ENCODE measurements around the gene CYYR1. TPM values are rescaled to one million over a fixed set of nuclear protein-coding genes. Genes with fewer than 3 reads are reported as not detected.

Gene CYYR1
- total RNA-seq, 1 donor from 2014 or later, result 6.4 TPM

DNA sequence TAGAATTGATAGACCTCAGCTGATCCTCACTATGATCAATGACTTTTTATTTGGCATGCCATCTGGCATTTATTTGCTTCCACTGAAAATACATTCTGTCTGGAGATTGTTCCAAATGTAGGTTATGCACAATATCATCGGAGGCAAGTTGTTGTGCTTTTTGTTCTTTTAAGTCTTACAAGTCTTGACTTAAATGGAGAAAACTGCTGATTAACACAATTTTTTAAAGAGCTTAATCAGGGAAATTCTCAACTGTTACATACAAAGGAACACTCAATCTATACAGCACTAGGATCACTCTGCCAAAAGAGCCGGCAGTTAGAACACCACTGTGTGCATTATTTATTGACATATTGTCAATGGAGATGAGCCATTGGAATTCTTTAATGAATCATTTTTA, 19.2 kb downstream of the CYYR1 start:
- H3K27me3 ChIP-seq (ENCODE audit: control insufficient read depth, insufficient read depth, low read length), result no peaks in the 10 kb centered on the region
- no peak for DNase-seq (ENCODE audit: low read depth)
- H3K36me3 ChIP-seq (ENCODE audit: control insufficient read depth, insufficient read depth, low read length), result no peaks in the 10 kb centered on the region
- no peak overlapping the region for H3K4me3 ChIP-seq (ENCODE audit: low read depth, low read length)
- TF ChIP-seq, protein P1, sequence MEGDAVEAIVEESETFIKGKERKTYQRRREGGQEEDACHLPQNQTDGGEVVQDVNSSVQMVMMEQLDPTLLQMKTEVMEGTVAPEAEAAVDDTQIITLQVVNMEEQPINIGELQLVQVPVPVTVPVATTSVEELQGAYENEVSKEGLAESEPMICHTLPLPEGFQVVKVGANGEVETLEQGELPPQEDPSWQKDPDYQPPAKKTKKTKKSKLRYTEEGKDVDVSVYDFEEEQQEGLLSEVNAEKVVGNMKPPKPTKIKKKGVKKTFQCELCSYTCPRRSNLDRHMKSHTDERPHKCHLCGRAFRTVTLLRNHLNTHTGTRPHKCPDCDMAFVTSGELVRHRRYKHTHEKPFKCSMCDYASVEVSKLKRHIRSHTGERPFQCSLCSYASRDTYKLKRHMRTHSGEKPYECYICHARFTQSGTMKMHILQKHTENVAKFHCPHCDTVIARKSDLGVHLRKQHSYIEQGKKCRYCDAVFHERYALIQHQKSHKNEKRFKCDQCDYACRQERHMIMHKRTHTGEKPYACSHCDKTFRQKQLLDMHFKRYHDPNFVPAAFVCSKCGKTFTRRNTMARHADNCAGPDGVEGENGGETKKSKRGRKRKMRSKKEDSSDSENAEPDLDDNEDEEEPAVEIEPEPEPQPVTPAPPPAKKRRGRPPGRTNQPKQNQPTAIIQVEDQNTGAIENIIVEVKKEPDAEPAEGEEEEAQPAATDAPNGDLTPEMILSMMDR (IDR thresholded peaks at IDR 0.05; ENCODE audit: insufficient read depth, low read length, poor library complexity, severe bottlenecking), result no peak

DNA sequence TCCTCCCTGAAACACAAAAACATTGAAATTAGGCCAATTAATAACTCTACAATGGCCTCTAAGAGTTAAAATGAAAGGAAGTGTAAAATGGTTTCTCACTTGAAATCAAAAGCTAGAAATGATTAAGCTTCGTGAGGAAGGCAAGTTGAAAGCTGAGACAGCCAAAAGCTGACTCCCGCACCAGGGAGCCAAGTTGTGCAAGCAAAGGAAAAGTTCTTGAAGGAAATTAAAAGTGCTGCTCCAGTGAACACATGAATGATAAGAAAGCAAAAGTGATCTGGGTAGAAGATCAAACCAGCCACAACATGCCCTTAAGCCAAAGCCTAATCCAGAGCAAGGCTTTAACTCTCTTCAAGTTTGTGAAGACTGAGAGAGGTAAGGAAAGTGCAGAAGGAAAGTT, 22.8 kb downstream of the CYYR1 start:
- no peaks in the 10 kb centered on the region for H3K36me3 ChIP-seq (ENCODE audit: control insufficient read depth, insufficient read depth, low read length)
- no peak overlapping the region for H3K4me3 ChIP-seq (ENCODE audit: low read depth, low read length)
- peak; percentile 44 for DNase-seq (ENCODE audit: low read depth)
- H3K27me3 ChIP-seq (ENCODE audit: control insufficient read depth, insufficient read depth, low read length), result no peaks in the 10 kb centered on the region
- TF ChIP-seq, protein P1 (IDR thresholded peaks at IDR 0.05; ENCODE audit: insufficient read depth, low read length, poor library complexity, severe bottlenecking), result no peak

DNA sequence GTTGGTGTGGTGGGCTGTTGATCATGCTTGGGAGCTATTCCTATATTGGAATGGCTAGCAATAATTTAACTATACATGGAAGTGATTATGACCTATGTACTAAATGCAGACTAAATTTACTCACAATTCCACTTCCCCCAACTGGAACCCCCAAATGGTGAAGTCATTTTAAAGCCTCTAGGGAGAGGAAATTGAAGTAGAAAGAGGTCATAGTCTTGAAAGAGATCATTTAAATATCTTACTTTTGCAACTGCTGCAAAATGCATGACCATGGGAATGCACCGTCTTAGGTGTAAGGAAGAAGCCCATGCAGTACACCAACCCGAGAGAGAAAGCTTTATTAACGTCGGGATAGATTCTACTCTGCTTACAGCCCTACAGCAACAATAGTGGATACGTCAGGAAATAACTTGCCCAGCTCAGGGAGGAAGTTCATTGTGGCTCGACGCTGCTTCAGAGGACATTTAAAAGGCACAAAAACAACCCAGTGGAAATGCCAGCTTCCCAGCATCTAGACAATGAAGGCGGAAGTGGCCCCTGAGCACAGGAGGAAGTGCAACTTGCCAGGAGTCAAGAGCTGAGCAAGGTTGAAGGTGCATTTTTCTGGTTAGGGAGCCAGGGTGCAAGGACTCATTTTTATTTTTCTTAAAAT, 26.5 kb downstream of the CYYR1 start:
- H3K27me3 ChIP-seq (ENCODE audit: control insufficient read depth, insufficient read depth, low read length), result no peaks in the 10 kb centered on the region
- no peaks in the 10 kb centered on the region for H3K36me3 ChIP-seq (ENCODE audit: control insufficient read depth, insufficient read depth, low read length)
- H3K4me3 ChIP-seq (ENCODE audit: low read depth, low read length), result no peak overlapping the region
- TF ChIP-seq, protein P1 (IDR thresholded peaks at IDR 0.05; ENCODE audit: insufficient read depth, low read length, poor library complexity, severe bottlenecking), result no peak
- no peak for DNase-seq (ENCODE audit: low read depth)

DNA sequence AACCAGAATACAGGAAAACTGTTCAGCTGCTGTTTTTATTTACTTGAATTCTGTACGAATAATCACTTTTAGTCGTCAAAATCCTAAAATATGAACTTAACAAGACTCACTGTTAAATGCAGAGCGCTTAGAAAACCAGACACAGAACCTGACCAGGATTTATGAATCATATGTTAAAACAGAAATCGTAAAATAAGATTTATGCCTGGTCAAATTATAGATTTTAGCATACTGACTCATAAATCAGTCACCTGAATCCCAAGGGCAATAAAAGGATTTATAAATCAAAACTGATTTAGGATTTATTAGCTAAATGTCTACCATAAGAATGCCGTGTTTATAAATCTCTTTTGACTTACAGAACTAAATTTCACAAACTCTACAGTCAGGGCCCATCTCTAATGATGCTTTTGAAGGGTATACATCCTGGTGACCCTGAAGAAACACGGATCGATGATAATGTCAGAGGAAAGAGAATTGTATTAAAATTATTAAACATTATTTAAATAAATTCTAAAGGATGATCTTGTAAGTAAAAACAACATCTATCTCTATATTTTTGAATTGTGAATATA, 28.8 kb downstream of the CYYR1 start:
- Histone ChIP-seq H3K36me3 (ENCODE audit: control insufficient read depth, insufficient read depth, low read length) (no peaks in the 10 kb centered on the region), H3K4me3 (ENCODE audit: low read depth, low read length) (no peak overlapping the region), H3K27me3 (ENCODE audit: control insufficient read depth, insufficient read depth, low read length) (no peaks in the 10 kb centered on the region)
- TF ChIP-seq, protein P1 (IDR thresholded peaks at IDR 0.05; ENCODE audit: insufficient read depth, low read length, poor library complexity, severe bottlenecking), result no peak
- no peak for DNase-seq (ENCODE audit: low read depth)

DNA sequence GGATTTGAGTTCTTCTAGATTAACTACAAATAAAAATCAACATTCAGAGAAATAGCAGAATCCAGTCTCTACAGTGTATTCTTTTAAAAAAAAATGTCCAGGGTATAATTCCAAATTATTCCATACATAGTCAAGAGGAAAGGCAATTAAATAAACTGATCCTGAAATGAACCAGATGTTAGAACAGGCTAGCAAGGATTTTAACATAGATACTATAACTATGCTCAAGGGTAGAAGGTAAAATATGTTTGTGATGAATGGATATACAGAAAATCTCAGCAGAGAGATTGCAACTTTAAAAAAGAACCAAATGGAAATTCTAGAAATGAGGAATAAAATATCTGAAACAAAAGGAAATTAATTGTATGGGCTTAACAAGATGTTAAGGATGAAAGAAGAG, 32.4 kb downstream of the CYYR1 start:
- TF ChIP-seq, protein P1 (IDR thresholded peaks at IDR 0.05; ENCODE audit: insufficient read depth, low read length, poor library complexity, severe bottlenecking), result no peak
- H3K27me3 ChIP-seq (ENCODE audit: control insufficient read depth, insufficient read depth, low read length), result no peaks in the 10 kb centered on the region
- DNase-seq (ENCODE audit: low read depth), result no peak
- H3K4me3 ChIP-seq (ENCODE audit: low read depth, low read length), result no peak overlapping the region
- H3K36me3 ChIP-seq (ENCODE audit: control insufficient read depth, insufficient read depth, low read length), result no peaks in the 10 kb centered on the region

DNA sequence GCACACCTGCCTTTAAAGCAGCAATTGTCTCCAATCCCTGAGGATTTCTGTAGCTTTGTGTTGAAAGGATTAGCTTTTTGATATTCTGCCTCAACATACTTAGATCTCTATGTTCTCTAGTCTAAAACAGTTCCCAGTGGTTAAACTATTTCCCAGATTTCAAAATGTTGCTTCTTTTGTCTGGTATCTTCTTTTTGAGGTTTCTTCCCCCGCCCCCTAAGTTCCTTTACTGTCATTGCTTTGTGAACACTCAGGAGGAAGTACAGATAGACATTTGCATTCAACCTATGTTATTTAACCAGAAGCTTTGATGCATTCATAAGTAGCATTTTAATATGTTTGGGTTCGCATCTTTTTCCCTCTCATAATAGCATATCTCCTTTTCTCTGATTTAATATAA, 33.5 kb downstream of the CYYR1 start:
- H3K4me3 ChIP-seq (ENCODE audit: low read depth, low read length), result no peak overlapping the region
- H3K27me3 ChIP-seq (ENCODE audit: control insufficient read depth, insufficient read depth, low read length), result no peaks in the 10 kb centered on the region
- DNase-seq (ENCODE audit: low read depth), result no peak
- TF ChIP-seq, protein P1 (IDR thresholded peaks at IDR 0.05; ENCODE audit: insufficient read depth, low read length, poor library complexity, severe bottlenecking), result no peak
- no peaks in the 10 kb centered on the region for H3K36me3 ChIP-seq (ENCODE audit: control insufficient read depth, insufficient read depth, low read length)

Data from kidney epithelial cell (primary cell).